Mesendoderm (in vitro differentiated cells): Measurements from ENCODE around the gene ATXN7L1.
A peak's percentile ranks its signal among the peaks of the same experiment; 100 is the strongest.

Experiments used
- DNase-seq: peaks from one replicate; pipeline ENCODE4 v3.0.0; 2013
- H2AK5ac ChIP-seq: 2 replicates; pipeline ENCODE4 v1.6.1; 2013; ENCODE audit warnings: low read length, inconsistent platforms
- H2BK120ac ChIP-seq: 2 replicates; pipeline ENCODE4 v1.6.1; 2013; ENCODE audit warnings: low read depth, mild to moderate bottlenecking, low read length, moderate library complexity, mixed read lengths
- H2BK15ac ChIP-seq: replicated peaks from 2 replicates; pipeline ENCODE4 v1.6.1; 2013; ENCODE audit warnings: low read depth, mild to moderate bottlenecking, moderate library complexity
- H2BK5ac ChIP-seq: 2 replicates; pipeline ENCODE4 v1.6.1; 2013; ENCODE audit warnings: low read length, inconsistent platforms
- H3K18ac ChIP-seq: 2 replicates; pipeline ENCODE4 v1.6.1; 2013; ENCODE audit warnings: mild to moderate bottlenecking, low read length, mixed read lengths
- H3K23ac ChIP-seq: one replicate; pipeline ENCODE4 v1.6.1; 2013; ENCODE audit warnings: low read length
- H3K27ac ChIP-seq: 2 replicates; pipeline ENCODE4 v1.5.1; 2013; ENCODE audit warnings: low read depth, mild to moderate bottlenecking, inconsistent platforms, low read length, moderate library complexity
- H3K27me3 ChIP-seq: 2 replicates; pipeline ENCODE4 v1.6.1; 2013; ENCODE audit warnings: low read length, control low read depth, mild to moderate bottlenecking, inconsistent platforms; ENCODE audit not compliant: insufficient read depth, poor library complexity
- H3K36me3 ChIP-seq: 2 replicates; pipeline ENCODE4 v1.6.1; 2013; ENCODE audit warnings: low read length, inconsistent platforms; ENCODE audit not compliant: control insufficient read depth, insufficient read depth
- H3K4ac ChIP-seq: one replicate; pipeline ENCODE4 v1.6.1; 2013; ENCODE audit warnings: low read depth, mild to moderate bottlenecking, low read length, moderate library complexity
- H3K4me1 ChIP-seq: 2 replicates; pipeline ENCODE4 v1.6.1; 2013; ENCODE audit warnings: low read depth, low read length, inconsistent platforms; ENCODE audit not compliant: control insufficient read depth
- H3K4me2 ChIP-seq: 2 replicates; pipeline ENCODE4 v1.6.1; 2013; ENCODE audit warnings: low read length
- H3K4me3 ChIP-seq: 2 replicates; pipeline ENCODE4 v1.5.1; 2013; ENCODE audit warnings: mild to moderate bottlenecking, low read length
- H3K56ac ChIP-seq: one replicate; pipeline ENCODE4 v1.6.1; 2013; ENCODE audit warnings: low read length
- H3K79me1 ChIP-seq: 2 replicates; pipeline ENCODE4 v1.6.1; 2013; ENCODE audit warnings: low read length, inconsistent platforms
- H3K79me2 ChIP-seq: 2 replicates; pipeline ENCODE4 v1.6.1; 2013; ENCODE audit warnings: mild to moderate bottlenecking, low read length; ENCODE audit not compliant: control insufficient read depth, insufficient read depth
- H3K9ac ChIP-seq: 2 replicates; pipeline ENCODE4 v1.6.1; 2013; ENCODE audit warnings: low read length, inconsistent platforms
- H4K5ac ChIP-seq: one replicate; pipeline ENCODE4 v1.6.1; 2013; ENCODE audit warnings: low read length
- H4K8ac ChIP-seq: one replicate; pipeline ENCODE4 v1.6.1; 2013; ENCODE audit warnings: low read depth, mild to moderate bottlenecking, control low read depth, low read length, moderate library complexity
- WGBS: extraction: QIAGEN DNeasy Blood & Tissue Kit; methylation state at CpG from one replicate; pipeline ENCODE4 v1.1.7; 2013; ENCODE audit warnings: low lambda C conversion rate, missing lambda C conversion rate; ENCODE audit not compliant: insufficient coverage; ENCODE audit errors: extremely low coverage; 5-methylcytosine and 5-hydroxymethylcytosine counted together

The ATXN7L1 gene

GRCh38 chr7:105778956-105779355, 97.4 kb downstream of the ATXN7L1 start:
- no peak overlapping the region for H3K4me2 ChIP-seq
- H3K79me1 ChIP-seq, result peaks cover 2% of the 10 kb centered on the region
- H3K4ac ChIP-seq, result no peak overlapping the region
- no peak overlapping the region for H2BK120ac ChIP-seq
- no peak overlapping the region for H3K23ac ChIP-seq
- H2AK5ac ChIP-seq, result no peak overlapping the region
- H4K5ac ChIP-seq, result no peak overlapping the region
- H3K4me1 ChIP-seq, result peaks cover 15% of the 10 kb centered on the region
- no peak overlapping the region for H3K56ac ChIP-seq
- no peak overlapping the region for H3K9ac ChIP-seq
- no peak for DNase-seq
- no peaks in the 10 kb centered on the region for H3K36me3 ChIP-seq
- no peak overlapping the region for H3K4me3 ChIP-seq
- no peak overlapping the region for H3K18ac ChIP-seq
- no peak overlapping the region for H2BK5ac ChIP-seq
- no peaks in the 10 kb centered on the region for H3K79me2 ChIP-seq
- H2BK15ac ChIP-seq, result no peak overlapping the region
- no CpG with 5 or more reads among the region's 3 CpGs for WGBS
- H4K8ac ChIP-seq, result no peak overlapping the region
- peaks cover 2% of the 10 kb centered on the region for H3K27me3 ChIP-seq
- H3K27ac ChIP-seq, result no peak overlapping the region

GRCh38 chr7:105776986-105777910, 99.2 kb downstream of the ATXN7L1 start:
- peak overlapping the region; percentile 18 for H3K18ac ChIP-seq
- H4K5ac ChIP-seq, result no peak overlapping the region
- peaks cover 5% of the 10 kb centered on the region for H3K79me1 ChIP-seq
- no peak overlapping the region for H3K56ac ChIP-seq
- H2BK120ac ChIP-seq, result no peak overlapping the region
- H3K4me2 ChIP-seq, result no peak overlapping the region
- no peak overlapping the region for H3K9ac ChIP-seq
- no peak overlapping the region for H3K23ac ChIP-seq
- no peak overlapping the region for H4K8ac ChIP-seq
- no peaks in the 10 kb centered on the region for H3K79me2 ChIP-seq
- H2BK5ac ChIP-seq, result no peak overlapping the region
- no peak overlapping the region for H3K4me3 ChIP-seq
- H3K27me3 ChIP-seq, result peaks cover 2% of the 10 kb centered on the region
- no peak overlapping the region for H3K27ac ChIP-seq
- WGBS, result no CpG with 5 or more reads among the region's 11 CpGs
- no peak overlapping the region for H3K4ac ChIP-seq
- peak; percentile 74 for DNase-seq
- no peak overlapping the region for H2AK5ac ChIP-seq
- no peaks in the 10 kb centered on the region for H3K36me3 ChIP-seq
- peaks cover 21% of the 10 kb centered on the region for H3K4me1 ChIP-seq
- H2BK15ac ChIP-seq, result no peak overlapping the region

GRCh38 chr7:105776068-105776790, 100.2 kb downstream of the ATXN7L1 start:
- no peak overlapping the region for H3K4me3 ChIP-seq
- H3K27me3 ChIP-seq, result peaks cover 2% of the 10 kb centered on the region

DNA sequence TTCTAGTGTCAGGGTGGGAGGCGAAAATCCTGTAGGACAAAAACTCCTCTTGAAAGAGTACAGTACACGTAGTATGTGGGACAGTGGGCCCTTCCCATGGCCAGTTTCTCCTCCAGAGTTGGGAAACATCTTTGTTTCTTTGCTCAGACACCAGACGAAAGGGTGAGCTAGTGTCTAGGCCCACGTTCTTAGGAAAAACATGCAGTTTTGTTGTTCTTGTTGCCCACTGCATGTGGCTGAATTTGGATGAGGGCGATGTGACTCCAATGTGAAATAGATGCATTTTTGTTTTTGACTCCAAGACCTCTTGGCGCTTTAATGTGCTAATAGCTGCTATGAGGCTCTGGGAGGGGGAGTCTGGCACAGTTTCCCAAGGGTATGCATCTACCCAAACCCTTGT, 100.8 kb downstream of the ATXN7L1 start:
- H3K4me1 ChIP-seq, result peaks cover 21% of the 10 kb centered on the region

More at GRCh38 chr7:105776068-105776790, 100.2 kb downstream of the ATXN7L1 start:
- Histone ChIP-seq H3K4ac (no peak overlapping the region), H3K79me1 (peaks cover 5% of the 10 kb centered on the region), H3K4me1 (peaks cover 21% of the 10 kb centered on the region), H3K4me2 (no peak overlapping the region), H2BK5ac (no peak overlapping the region), H3K18ac (peak overlapping the region; percentile 81), H3K27ac (peak overlapping the region; percentile 78), H4K5ac (no peak overlapping the region), H2AK5ac (no peak overlapping the region), H3K79me2 (no peaks in the 10 kb centered on the region), H4K8ac (no peak overlapping the region), H3K23ac (no peak overlapping the region), H3K36me3 (no peaks in the 10 kb centered on the region), H2BK120ac (no peak overlapping the region), H3K56ac (peak overlapping the region; percentile 62), H2BK15ac (no peak overlapping the region), H3K9ac (no peak overlapping the region)
- no CpG with 5 or more reads among the region's 6 CpGs for WGBS
- DNase-seq, result peak; percentile 99

DNA sequence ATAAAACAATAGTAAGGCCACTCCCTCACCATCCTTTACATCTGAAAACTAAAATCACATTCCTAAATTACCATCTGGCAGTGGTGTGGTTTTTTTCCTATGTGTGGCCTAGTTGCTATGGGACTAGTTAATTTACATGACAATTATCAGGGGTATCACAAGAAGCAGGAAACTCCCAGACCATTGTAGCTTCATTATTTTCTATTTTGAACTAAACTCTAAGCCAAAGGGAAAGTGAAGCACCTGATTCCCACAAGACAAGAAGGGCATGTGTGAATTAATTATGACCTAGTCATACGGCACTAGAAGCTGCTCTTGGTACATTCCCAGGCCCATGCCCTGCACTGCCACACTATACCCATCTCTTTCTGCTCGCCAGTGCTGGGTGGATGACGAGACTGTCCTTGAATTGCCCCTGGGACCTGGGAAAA, 103.4 kb downstream of the ATXN7L1 start:
- Histone ChIP-seq H3K36me3 (no peaks in the 10 kb centered on the region), H3K27ac (no peak overlapping the region)
- WGBS, result no CpG with 5 or more reads among the region's 3 CpGs

More for the DNA sequence above, 100.8 kb downstream of the ATXN7L1 start:
- WGBS, result no CpG with 5 or more reads among the region's 6 CpGs
- peak overlapping the region; percentile 43 for H2AK5ac ChIP-seq
- H3K36me3 ChIP-seq, result no peaks in the 10 kb centered on the region
- no peaks in the 10 kb centered on the region for H3K79me2 ChIP-seq
- no peak overlapping the region for H4K5ac ChIP-seq
- H3K4me2 ChIP-seq, result no peak overlapping the region
- no peak overlapping the region for H3K23ac ChIP-seq
- H2BK5ac ChIP-seq, result no peak overlapping the region
- peaks cover 2% of the 10 kb centered on the region for H3K27me3 ChIP-seq
- peak overlapping the region; percentile 62 for H3K56ac ChIP-seq
- H3K79me1 ChIP-seq, result peaks cover 3% of the 10 kb centered on the region
- no peak overlapping the region for H4K8ac ChIP-seq
- peak overlapping the region; percentile 46 for H3K4ac ChIP-seq
- H2BK15ac ChIP-seq, result no peak overlapping the region
- peak overlapping the region; percentile 83 for H3K18ac ChIP-seq
- no peak for DNase-seq
- no peak overlapping the region for H2BK120ac ChIP-seq
- peak overlapping the region; percentile 11 for H3K9ac ChIP-seq
- H3K27ac ChIP-seq, result peak overlapping the region; percentile 78
- no peak overlapping the region for H3K4me3 ChIP-seq

More for the DNA sequence above, 103.4 kb downstream of the ATXN7L1 start:
- H3K27me3 ChIP-seq, result no peaks in the 10 kb centered on the region
- H3K79me1 ChIP-seq, result peaks cover 3% of the 10 kb centered on the region
- H2BK5ac ChIP-seq, result no peak overlapping the region
- H4K8ac ChIP-seq, result no peak overlapping the region
- H2BK15ac ChIP-seq, result no peak overlapping the region
- H3K4me3 ChIP-seq, result no peak overlapping the region
- no peak overlapping the region for H4K5ac ChIP-seq
- H3K4me2 ChIP-seq, result no peak overlapping the region
- H3K9ac ChIP-seq, result no peak overlapping the region
- H3K18ac ChIP-seq, result peak overlapping the region; percentile 61
- peaks cover 22% of the 10 kb centered on the region for H3K4me1 ChIP-seq
- H3K56ac ChIP-seq, result no peak overlapping the region
- no peak overlapping the region for H3K23ac ChIP-seq
- peak; percentile 78 for DNase-seq
- no peak overlapping the region for H3K4ac ChIP-seq
- no peaks in the 10 kb centered on the region for H3K79me2 ChIP-seq
- H2BK120ac ChIP-seq, result no peak overlapping the region
- no peak overlapping the region for H2AK5ac ChIP-seq
